ENCODE results near the gene P2RX6. TPM values are rescaled to one million over a fixed set of nuclear protein-coding genes. Genes with fewer than 3 reads are reported as not detected.

Gene P2RX6
- 1 to 10 TPM in 1 of 2 donors, under 1 TPM in 1; 0.20 to 1.7 TPM for total RNA-seq
- polyA plus RNA-seq (ENCODE audit: insufficient read length in 6 of 6) = 1 to 10 TPM; 1.1 to 2.4 (median 2.1) TPM
- long read RNA-seq, donor 1, partial matches to known transcripts = 0 of 1 reads
- long read RNA-seq, donor 1, other reads (novel, unspliced or antisense) = 0 of 1 reads
- long read RNA-seq, donor 2, partial matches to known transcripts = 0 of 1 reads
- long read RNA-seq, donor 2, other reads (novel, unspliced or antisense) = 0 of 1 reads
- long read RNA-seq, donor 3 = 0 reads
- long read RNA-seq, donor 4 = 0 reads
- long read RNA-seq, donor 5 = 0 reads
- long read RNA-seq, donor 6, partial matches to known transcripts = 0 of 1 reads
- long read RNA-seq, donor 6, other reads (novel, unspliced or antisense) = 0 of 1 reads
- long read RNA-seq, donor 7 = 0 reads
- long read RNA-seq, donor 8 = 0 reads
- long read RNA-seq, donor 9 = 0 reads
- long read RNA-seq, donor 10 = 0 reads
- long read RNA-seq, donor 11, partial matches to known transcripts = 16 of 16 reads
- long read RNA-seq, donor 11, other reads (novel, unspliced or antisense) = 0 of 16 reads
- long read RNA-seq, donor 12 = 0 reads

DNA sequence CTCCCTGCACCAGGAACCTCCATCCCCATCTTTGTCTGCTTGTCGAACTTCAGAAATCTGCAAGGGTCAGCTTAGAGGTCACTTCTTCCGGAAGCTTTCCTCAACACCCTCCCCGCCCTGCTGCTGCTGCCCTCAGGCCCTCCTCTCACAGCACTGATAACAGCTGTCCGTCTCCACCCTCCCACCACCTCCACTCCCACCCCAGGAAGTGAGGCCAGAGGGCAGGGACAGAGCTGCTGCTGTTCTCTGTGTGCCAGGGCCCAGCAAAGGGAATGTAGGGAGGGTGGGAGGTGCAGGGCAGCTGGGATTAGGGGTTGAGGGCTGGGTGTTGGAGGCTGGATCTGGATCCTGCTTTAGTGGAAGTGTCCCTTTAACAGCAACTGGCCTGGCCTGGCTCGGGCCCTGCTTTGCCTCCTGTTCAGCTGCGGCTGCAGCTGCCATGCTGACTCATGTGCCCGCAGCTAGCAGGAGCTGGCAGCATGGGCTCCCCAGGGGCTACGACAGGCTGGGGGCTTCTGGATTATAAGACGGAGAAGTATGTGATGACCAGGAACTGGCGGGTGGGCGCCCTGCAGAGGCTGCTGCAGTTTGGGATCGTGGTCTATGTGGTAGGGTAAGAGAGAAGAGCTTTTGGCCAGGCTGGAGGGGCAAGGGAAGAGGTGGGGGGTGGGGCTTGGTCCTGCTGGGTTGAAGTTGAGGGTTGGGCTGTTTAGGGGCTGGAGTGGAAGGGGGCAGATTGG lies at the start of gene P2RX6:
Gene P2RX6 (plus strand): TSS at position 440 of the 740 bp plus-strand sequence. CDS start 10 bp downstream, at position 450.
- peak; percentile 29 for ATAC-seq

GRCh38 chr22:20965888-20966855 lies 48.8 kb upstream of the P2RX6 start:
- Histone ChIP-seq H3K27ac (no peak overlapping the region), H3K4me3 (no peak overlapping the region), H3K36me3 (no peaks in the 10 kb centered on the region), H3K4me1 (peaks cover 0 to 37% of the 10 kb centered on the region in 2 donors), H3K9me3 (no peaks in the 10 kb centered on the region), H3K27me3 (peaks cover 5 to 39% of the 10 kb centered on the region in 2 donors)
- intact Hi-C loops (cut with DNase I) = no loop called here
- TF ChIP-seq CTCF (IDR thresholded peaks at IDR 0.05) = no peak
- peak in 1 of 4 donors; percentile 63 for DNase-seq
- no peak for ATAC-seq

More for the DNA sequence above, at the start of gene P2RX6:
- H3K27me3 ChIP-seq = peaks cover 0 to 17% of the 10 kb centered on the region in 2 donors
- peak within 1 kb of the TSS; percentile 51 to 70 for H3K27ac ChIP-seq
- no peaks in the 10 kb centered on the region for H3K36me3 ChIP-seq
- DNase-seq = peak in 3 of 4 donors; percentile 47 to 60 (median 60)
- H3K4me3 ChIP-seq = peak within 1 kb of the TSS; percentile 20 to 40
- intact Hi-C loops (cut with DNase I) = no loop called here
- no peak for TF ChIP-seq CTCF (IDR thresholded peaks at IDR 0.05)
- peaks cover 10 to 14% of the 10 kb centered on the region in 2 donors for H3K4me1 ChIP-seq
- no peaks in the 10 kb centered on the region for H3K9me3 ChIP-seq

DNA sequence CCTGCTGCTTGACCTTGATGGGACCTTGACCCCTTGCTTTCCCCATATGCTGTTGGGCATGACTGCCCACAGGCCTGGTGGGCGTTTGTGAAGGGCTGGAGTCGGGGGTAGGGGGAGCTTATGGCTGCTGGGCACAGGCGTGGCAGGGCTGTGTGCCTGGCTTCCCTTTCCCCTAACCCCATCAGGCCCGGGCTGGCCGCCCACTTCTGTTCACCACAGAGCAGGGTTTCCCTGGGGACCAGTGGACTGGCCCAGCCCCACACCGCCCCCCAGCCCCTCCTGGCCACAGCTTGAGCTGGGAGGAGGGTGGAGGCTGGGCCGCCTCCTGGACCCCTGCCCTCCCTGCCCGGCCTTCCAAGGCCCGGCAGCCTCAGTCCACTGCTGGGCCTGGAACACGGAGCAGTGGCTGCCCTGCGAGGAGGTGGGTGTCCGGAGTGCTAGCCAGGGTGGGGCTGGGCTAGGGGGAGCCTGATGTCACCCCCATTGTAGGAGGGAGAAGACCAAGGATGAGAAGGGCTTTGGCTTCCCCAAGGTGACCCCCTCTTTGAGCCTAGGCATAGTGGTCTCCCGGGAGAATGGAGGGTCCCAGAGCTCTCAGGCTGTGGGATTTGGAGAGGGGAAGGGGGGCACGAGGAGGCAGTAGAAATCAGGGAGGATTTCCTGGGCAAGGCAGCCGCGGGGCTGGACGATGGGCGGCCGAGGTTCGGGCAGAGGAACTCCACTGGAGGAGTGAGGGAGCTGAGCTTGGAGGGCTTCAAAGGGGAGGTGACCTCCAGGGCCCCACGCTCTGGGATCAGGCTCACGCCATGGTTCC lies 47.9 kb upstream of the P2RX6 start, which contains the start of gene AIFM3:
Gene AIFM3 (plus strand): TSS at position 373 of the 814 bp plus-strand sequence. CDS start 690 bp downstream, outside the sequence.
- H3K4me1 ChIP-seq = peaks cover 0 to 38% of the 10 kb centered on the region in 2 donors
- no peak within 1 kb of the TSS for H3K4me3 ChIP-seq
- no peaks in the 10 kb centered on the region for H3K36me3 ChIP-seq
- no peak for TF ChIP-seq CTCF (IDR thresholded peaks at IDR 0.05)
- H3K27ac ChIP-seq = no peak within 1 kb of the TSS
- no peaks in the 10 kb centered on the region for H3K9me3 ChIP-seq
- H3K27me3 ChIP-seq = peaks cover 5 to 39% of the 10 kb centered on the region in 2 donors
- ATAC-seq (no peak), DNase-seq (peak in 1 of 4 donors; percentile 76)
- intact Hi-C loops (cut with DNase I) = no loop called here

GRCh38 chr22:20967697-20968211 lies 47.2 kb upstream of the P2RX6 start:
- no peak overlapping the region for H3K27ac ChIP-seq
- ATAC-seq (no peak), DNase-seq (peak in 1 of 4 donors; percentile 44)
- H3K9me3 ChIP-seq = no peaks in the 10 kb centered on the region
- H3K36me3 ChIP-seq = no peaks in the 10 kb centered on the region
- peaks cover 5 to 33% of the 10 kb centered on the region in 2 donors for H3K27me3 ChIP-seq
- TF ChIP-seq CTCF (IDR thresholded peaks at IDR 0.05) = no peak
- no peak overlapping the region for H3K4me3 ChIP-seq
- peaks cover 0 to 43% of the 10 kb centered on the region in 2 donors for H3K4me1 ChIP-seq
- intact Hi-C loops (cut with DNase I) = no loop called here

Measured in left lung (tissue), 14 donors.